Glomerular visceral epithelial cell (primary cell): ENCODE data around the gene MAP4K5.
"Not testable (repeated sequence)": the region's sequence is repeated elsewhere in the genome, so short reads cannot be mapped to it uniquely, and the experiment has no call there.

ENCODE experiments used
- DNase-seq: peaks from one replicate; pipeline ENCODE4 v3.0.0-alpha.2; 2016; ENCODE audit errors: extremely low spot score

MAP4K5 gene

DNA sequence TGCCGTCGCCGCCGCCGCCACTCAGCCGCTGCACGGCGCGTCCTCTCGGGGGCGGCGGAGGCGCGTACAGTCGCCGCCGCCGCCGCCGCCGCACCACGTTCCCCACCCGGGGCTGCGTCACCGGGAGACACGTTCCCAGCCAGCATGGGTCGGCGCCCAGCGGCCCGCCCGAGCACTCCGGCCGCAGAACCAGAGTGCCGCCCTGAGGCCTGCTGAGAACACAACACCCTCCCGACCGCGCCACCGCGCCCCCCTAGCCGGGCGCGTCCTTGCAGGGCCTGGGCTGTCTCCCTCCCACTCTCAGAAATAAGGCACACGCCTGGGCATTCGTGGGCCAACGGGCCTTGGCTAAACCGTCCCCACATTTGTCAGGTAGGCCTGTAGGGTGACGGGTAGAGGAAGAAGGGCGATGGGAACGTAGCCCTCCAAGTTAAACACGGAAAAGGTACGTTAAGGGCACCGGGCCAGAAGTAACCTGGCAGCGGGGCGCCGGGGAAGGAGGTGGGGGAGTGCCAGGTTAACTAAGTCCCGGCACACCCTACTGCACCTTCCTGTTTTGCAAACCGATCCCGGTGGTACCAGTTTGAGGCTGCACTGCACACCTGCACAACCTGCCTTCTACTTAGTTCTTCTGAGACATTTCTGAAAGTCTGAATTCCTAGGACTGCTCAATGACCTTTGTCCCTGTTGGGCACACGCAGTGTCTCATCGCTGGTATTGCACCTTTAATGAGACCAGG is at the start of gene MAP4K5:
Gene MAP4K5 (minus strand): TSS at position 68 of the 739 bp plus-strand sequence. CDS start 520 bp downstream, outside the sequence.
- peak; percentile 93 for DNase-seq

DNA sequence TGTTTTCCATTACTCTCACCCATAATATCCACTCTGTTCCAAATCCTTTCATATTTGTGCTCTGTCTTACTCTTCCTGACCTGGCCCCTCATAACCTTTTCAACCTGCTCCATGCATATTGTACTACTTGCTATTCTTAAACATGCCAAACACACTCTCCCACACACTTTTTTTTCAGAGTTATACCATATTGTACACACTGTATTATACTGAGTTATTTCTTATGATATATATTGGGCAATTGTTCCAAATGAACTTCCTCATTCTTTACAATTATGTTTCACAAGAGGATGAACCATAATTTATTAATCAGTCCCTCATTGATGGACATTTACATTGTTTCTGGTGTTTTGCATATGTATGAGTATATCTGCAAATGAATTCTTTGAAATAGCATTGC is 46.1 kb upstream of the MAP4K5 start:
- no peak for DNase-seq

DNA sequence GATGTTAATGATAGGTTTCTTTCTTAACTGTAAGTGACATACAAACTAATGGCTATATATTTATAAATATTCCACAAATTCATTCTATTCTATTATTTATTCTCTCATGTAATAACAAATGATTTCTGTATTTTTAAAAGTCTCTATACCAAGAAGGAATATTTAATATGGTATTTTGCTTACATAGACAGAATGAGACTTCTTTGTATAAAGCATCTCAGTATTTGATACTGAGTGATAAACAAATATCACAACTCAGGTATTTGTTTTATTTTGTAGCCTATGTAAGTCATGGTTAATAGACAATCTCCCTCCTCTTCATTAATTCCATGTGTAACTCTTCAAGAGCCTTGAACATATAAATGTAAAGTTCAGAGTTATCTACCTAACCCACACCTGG is 45.6 kb upstream of the MAP4K5 start:
- DNase-seq = no peak

DNA sequence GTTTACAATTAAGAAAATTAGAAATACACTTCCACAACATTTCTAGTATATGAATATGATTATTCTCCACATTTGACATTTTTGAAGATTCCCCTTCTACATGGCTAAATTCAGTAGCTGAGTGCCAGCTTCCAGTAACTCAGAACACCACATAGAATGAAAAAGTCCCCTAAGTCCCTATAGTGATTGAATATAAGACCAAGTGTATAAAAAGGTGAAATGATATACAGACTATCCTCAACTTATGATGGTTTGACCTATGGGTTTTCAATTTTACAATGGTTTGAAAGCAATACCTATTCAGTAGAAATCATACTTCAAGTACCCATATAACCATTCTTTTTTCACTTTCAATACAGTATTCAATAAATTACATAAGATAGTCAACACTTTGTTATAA is 43.4 kb upstream of the MAP4K5 start:
- no peak for DNase-seq

DNA sequence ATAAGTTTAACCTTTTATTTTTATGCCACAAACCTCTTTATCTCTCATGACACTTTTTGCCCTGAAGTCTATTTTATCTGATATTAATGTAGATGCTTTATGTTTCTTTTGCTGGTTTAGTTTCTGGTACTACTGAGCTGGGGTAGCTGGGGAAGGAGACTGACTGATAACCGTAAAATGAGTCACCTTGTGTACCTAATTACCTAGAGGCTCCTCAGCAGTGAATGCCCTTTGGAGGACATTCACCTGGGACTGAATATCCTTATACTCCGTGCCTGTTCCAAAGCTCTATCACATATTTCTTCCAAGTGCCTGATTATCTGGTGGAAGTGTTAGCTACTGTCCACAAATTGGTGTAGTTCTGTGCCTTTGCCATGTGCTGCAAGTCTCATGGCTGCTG is 41.5 kb upstream of the MAP4K5 start:
- DNase-seq = no peak

DNA sequence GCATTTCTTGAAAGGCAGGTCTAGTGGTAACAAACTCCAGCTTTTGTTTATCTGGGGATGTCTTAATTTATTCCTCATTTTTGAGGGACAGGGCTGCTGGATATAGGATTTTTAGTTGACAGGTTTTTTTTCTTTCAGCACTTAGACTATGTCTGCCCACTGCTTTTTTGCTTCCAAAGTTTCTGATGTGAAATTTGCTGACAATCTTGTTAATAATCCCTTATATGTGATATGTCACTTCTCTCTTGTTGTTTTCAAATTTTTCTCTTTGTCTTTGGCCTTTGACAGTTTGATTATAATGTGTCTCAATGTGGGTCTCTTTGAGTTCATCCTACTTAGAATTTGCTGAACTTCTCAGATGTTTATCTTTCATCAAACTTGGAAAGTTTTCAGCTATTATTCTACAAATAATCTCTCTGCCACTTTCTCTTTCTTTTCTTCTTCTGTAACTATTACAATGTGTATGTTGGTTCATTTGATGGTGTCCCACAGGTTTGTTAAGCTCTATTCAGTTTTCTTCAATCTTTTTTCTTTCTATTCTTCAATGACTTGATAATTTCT is 37.4 kb upstream of the MAP4K5 start:
- DNase-seq = no peak

DNA sequence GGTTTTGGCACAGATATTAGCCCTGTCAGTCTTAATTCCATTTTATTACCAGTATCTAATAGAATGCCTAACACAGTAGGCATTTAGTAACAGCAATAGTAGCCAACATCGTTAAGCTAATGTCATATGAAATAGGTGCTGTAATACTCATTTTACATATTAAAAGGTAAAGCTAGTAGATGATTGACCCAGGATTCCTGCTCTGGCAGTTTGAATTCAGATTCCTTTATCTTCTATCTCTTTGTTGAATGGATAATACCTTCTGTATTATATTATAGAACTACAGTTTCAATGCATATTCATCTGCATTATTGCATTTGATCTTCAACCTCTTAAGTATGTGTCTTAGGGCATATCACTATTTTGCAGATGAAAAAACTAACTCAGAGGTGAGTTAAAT is 30.5 kb upstream of the MAP4K5 start:
- no peak for DNase-seq

DNA sequence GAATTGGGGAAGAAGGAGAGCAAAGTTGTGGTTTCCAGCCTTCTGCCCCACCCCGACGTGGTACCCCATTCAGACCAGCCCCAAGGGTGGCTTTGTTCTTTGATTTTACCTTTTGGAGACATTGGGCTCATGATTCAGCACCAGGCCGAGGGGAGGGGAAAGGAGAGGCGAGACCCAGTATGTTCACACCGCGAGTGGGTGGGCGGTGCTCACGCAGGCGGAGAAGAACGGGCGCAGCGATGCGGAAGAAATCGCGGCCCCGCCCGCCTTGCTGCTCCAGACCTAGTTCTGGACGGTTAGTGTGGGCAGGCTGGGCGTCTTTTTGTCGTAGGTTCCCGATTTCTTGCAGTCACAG is 28.5 kb upstream of the MAP4K5 start:
- DNase-seq = peak; percentile 29

DNA sequence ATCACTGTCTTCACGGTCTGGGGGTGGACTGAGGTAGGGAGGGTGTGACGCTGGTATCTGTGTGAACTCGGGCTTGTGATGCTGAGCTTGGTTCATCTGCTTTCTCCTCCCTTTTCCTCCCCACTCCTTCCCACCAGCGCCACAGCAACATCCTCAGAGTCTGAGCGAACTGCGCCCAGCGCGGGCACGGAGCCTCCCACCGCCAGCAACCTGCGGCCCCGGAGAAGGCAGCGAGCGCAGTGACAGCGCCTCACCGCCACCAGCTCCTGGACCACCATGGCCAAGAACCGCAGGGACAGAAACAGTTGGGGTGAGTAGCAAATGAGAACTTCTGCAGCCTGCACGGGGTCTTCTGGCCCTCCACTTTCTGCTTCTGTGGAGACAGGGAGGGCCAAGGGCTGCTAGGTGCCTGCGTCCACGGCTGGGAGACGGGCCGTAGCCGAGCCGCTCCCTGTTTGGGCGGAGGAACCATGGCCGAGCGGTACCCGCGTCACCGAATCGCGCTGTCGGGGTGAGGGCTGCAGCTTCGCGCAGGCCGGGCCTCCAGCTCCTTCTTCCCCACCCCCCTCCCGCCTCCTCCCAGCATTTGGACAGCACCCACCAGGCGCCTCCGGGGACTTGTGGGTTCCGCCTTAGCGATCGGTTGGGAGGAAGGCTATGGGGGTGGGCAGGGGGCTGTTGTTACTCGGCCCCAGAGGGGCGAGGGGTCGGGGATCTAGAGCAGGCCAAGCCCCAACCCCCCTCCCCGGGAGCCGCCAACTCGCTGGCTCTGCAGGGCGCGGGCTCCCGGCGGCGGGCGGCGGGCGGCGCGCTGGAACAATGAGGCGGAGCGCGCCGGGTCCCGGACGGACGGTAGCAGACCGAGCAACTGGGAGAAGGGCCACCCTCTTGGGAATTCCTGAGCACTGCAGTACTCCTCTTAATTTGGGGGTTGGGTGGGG is 27.9 kb upstream of the MAP4K5 start, which contains the start of gene ATL1:
Gene ATL1 (plus strand): TSS at position 156 of the 941 bp plus-strand sequence. CDS start 121 bp downstream, at position 277.
- peak; percentile 65 for DNase-seq

DNA sequence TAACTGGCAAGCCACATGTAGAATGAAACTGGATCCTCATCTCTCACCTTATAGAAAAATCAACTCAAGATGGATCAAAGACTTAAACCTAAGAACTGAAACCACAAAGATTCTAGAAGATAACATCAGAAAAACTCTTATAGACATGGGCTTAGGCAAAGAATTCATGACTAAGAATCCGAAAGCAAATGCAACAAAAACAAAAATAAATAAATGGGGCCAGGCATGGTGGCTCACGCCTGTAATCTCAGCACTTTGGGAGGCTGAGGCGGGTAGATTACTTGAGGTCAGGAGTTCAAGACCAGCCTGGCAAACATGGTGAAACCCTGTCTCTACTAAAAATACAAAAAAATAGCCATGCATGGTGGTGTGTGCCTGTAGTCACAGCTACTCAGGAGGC is 20.4 kb upstream of the MAP4K5 start:
- not testable (repeated sequence) for DNase-seq

DNA sequence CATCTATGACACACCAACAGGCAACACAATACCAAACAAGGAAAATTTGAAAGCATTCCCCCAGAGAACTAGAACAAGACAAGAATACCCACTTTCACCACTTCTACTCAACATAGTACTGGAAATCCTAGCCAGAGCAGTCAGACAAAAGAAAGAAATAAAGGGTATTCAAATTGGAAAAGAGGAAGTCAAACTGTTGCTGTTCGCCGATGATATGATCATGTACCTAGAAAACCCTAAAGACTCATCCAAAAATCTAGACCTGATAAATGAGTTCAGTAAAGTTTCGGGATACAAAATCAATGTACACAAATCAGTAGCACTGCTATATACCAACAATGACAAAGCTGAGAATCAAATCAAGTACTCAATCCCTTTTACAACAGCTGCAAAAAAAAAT is 19.5 kb upstream of the MAP4K5 start:
- no peak for DNase-seq

DNA sequence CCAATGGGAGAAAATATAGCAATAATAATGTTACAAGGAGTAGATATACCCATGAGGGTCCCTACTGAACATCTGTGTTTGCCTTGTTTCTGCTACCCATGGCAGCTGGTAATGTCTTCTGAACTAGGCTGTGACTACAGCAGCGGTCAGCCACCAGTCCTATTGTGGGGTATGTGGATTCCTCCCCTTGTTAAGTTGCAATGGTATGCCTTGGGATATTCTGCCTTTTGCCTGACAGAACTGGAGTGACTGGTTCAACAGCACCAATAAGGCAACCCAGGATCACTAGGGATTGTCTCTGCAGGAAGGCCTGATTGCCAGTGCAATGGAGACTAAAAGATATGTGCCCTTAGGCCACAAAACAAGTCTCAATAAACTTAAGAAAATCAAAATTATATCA is 17.9 kb upstream of the MAP4K5 start:
- no peak for DNase-seq

DNA sequence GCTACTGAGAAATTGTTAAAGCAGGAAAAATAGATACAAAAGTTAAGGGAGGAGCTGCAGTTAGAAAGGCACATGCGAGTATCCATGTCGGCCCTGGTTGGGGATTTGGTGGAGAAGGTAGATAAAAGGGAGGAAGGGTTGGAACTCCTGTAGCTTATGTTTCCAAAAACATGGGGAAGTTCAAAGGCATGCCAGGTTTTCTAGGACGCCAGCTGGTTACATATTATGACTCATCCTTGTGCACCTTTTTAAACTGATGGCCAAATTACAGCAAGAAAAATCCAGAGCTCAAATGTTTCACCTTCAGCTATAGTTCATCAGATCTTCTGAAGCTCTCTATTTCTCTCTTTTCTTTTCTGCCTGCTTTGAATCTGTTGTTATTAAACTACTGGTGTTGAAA is 13.2 kb upstream of the MAP4K5 start:
- no peak for DNase-seq

DNA sequence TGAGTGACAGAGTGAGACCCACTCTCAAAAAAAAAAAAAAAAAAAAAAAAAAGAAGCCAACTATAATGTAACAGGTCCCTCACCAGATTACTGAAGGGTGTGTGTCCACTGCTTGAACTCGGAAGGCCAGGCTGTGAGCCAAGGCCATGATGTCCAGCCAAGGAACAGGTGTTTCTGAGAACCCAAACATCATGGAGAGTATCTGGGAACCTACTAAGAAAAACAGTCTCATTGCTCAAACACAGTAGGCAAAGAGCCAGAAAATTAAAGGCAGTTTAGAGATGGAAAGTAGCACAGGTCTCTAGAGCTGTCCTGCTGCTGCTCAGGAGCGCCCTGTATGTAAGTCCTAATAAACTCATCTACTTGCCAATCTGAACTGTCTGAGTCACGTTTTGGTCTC is 12.5 kb upstream of the MAP4K5 start:
- no peak for DNase-seq

DNA sequence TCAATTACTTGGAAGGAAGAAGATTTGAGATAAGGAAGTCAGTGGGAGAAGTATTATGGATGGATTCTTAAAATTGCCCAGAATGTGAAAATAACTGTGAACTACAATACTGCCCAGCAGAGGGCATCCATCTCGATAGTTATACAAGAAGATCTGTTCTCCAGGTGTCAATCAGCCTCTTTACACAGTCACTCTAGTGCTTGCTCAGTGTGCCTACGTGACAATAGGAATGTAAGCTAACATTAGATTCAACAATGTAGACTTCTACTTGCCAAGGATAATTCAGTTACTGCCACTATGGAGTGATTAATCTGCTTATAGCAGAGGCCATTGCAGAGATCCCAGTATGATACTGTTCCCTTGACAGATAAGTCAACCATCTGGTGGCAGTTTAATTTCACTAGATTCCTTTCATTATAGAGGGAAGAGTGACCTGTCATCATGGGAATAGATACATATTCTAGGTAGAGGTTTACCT is 10.6 kb upstream of the MAP4K5 start:
- DNase-seq = peak; percentile 46

DNA sequence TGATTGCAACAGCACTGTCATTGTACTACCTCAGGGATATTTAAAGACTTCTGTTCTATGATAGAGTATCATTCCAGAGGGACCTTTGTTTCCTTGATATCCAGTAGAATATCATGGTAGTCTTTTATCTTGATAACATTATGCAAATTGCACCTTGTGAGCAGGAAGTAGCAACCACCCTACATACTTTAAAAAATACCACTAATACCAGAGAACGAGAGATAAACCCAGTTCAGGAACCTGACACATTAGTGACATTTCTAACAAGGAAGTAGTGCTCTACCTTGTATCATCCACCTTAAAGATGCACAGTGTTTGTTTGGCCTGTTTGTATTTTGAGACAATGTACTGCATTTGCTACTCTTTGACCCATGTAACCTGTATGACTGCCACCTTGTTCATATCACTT is 8.8 kb upstream of the MAP4K5 start:
- no peak for DNase-seq

DNA sequence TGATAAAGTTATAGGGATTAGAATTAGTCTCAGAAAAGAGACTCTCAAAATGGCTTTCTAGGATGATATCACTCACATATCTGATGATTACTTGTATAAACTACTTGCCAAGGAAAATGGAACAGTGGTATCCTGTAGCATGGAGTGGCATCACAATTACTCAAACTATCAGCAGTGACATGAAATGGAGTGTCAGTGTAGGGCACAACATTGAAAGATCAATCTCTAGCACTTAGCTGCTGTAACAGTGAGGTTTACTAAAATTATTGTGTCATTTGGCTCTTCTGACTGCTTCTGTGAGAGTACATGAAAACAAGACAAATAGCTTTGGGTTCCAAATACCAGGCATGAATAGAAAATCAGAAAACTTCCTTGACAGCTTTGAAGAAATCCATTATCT is 6.7 kb upstream of the MAP4K5 start:
- no peak for DNase-seq

DNA sequence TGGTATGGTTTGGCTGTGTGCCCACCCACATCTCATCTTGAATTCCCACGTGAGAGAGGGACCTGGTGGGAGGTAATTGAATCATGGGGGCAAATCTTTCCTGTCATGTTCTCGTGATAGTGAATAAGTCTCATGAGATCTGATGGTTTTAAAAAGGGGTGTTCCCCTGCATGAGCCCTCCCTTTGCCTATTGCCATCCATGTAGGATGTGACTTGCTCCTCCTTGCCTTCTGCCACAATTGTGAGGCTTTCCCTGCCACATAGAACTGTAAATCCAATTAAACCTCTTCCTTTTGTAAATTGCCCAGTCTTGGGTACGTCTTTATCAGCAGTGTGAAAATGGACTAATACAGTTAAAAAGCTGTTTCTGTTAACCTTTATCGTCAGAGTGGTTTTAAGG is 5.7 kb upstream of the MAP4K5 start:
- DNase-seq = not testable (repeated sequence)

DNA sequence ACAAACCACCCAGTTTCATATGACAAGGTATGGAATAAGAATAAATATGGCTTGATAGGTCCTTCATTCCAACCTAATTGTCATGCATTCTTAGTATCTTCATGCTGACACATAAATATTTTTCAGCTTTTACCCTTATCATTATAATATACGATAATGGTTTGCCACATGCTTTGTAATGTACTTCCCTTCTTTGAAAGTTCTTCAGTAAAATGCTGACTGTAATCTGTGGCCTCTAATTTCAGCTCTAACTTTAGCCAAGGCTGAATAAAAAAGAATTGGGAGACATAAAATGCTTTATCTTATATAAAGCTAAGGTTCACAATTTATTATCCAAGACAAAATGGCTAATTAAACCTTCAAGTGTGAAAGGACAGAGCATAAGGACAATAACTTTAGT is 2.6 kb upstream of the MAP4K5 start:
- no peak for DNase-seq

DNA sequence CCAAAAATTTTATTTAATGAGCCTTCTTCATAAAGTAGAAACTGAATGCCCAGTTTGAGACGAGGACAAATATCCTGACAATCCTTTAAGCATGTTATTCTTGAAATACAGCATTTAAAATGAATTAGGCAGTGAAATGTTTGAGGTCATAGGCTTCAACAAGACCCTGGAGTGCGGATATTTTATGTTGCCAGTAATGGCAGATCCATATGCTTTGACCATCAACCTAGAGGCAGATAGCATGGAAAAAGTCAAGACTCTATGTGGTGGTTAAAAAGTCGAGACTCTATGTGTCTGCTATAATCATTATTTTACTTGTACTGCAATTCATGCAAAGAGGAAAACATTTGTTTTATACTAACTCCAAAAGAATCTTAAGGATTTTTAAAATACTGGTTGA is 2.0 kb upstream of the MAP4K5 start:
- DNase-seq = no peak

DNA sequence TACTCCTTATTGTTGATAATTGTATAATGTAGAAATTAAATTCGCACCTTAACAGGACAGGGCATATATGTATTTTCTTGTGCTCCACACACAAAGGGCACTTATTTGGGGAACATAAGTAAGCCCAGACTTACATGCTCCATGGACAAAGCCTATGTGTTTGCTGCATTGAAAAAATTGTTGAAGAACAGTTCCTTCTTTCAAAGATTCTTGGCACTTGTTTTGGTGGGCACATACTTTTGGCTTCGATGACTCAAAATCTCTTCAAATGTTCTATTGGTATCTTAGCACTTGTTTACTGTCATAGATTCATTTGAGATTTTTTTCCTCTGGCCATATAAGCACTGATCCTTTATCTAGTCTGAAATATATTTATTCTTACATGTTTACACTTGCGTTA is 1.4 kb upstream of the MAP4K5 start:
- DNase-seq = no peak

DNA sequence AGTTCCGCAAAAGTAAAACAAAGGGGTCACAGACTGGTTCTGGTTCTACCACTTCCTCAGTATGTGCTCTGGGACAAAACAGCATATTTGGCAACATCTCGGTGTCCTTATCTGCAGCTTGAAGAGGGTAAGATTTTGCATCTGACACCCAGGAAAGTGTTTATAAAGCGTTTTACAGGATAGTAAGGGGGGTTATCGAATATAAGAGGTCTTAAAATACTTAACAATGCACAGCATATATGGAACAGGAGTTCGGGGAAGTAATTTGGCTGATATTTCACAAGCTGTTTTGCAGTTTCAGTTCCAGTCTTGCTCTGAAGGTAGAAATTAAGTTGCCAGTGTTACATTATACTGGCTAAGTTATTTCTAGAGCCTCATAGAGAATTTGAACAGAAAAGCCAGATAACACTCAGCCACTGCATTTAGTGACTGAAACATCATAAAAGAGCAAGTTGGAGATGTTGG is 904 bp upstream of the MAP4K5 start:
- no peak for DNase-seq
